TTC549 (cell line): ENCODE measurements around the gene MAGEA9B.
"Not testable (repeated sequence)": the region's sequence is repeated elsewhere in the genome, so short reads cannot be mapped to it uniquely, and the experiment has no call there.

Source experiments
- FAIRE-seq: peaks from 2 replicates; lab custom pipeline; 2012; peaks lifted over from hg19 to GRCh38; lab: Jason Lieb, UNC

MAGEA9B gene

DNA sequence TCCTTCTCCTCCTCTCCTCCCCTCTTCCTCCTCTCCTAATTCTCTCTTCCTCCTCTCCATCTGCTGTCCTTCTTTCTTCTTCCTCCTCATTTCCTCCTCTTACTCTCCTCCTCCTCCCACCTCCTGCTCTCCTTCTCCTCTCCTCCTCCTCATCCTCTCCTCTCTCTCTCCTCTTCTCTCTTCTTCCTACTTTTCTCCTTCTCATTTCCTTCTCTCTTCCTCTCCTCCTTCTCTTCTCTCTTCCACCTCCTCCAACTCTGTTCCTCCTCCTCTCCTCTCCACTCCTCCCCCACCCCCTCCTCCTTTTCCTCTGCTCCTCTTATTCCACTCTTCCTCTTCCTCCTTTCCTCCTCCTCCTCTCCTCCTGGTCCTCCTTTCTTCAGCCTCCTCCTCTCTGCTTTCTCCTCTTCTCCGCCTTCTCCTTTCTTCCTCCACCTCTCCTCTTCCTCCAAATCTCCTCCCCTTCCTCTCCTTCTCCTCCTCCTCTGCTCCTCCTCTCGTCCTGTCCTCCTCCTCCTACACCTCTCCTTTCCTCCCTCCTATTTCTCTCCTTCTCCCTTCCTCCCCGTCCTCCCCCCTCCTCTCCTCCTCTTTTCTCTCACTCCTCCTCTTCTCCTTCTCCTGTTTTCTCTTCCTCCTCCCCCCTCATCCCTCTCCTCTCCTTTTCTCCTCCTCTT lies 52.2 kb downstream of the MAGEA9B start:
- not testable (repeated sequence) for FAIRE-seq

DNA sequence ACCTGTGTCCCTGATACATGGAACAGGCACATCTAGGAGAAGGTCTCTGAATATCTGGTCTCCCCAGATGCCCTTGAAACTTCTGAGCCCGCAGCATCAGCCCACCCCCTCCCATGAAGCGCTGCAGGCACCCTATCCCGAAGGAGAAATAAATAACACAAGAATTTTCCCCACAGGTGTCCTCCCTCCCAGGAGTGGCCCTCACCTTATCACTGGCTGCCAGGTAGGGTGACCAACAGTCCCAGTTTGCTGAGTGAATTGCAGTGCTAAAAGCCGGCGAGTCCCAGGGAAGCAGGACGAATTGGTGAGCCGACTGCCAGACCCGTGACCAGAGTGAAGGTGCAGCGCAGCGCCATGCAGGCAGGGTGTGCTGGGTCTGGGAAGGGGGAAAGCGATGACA lies 53.3 kb downstream of the MAGEA9B start:
- not testable (repeated sequence) for FAIRE-seq

GRCh38 chrX:149532868-149533267 lies 54.4 kb downstream of the MAGEA9B start:
- FAIRE-seq = not testable (repeated sequence)
